ENCODE measurements around the gene TMEM178B.

Gene TMEM178B

GRCh38 chr7:141221007-141221612 is 147.2 kb downstream of the TMEM178B start:
- DNase-seq (ENCODE audit: low read depth), result no peak

GRCh38 chr7:141225916-141226618 is 152.2 kb downstream of the TMEM178B start:
- DNase-seq (ENCODE audit: low read depth), result no peak

- DNase-seq (ENCODE audit: low read depth), result no peak
These were observed 153.6 kb downstream of the TMEM178B start for GRCh38 chr7:141227454-141227853.

GRCh38 chr7:141228482-141228881 is 154.6 kb downstream of the TMEM178B start:
- no peak for DNase-seq (ENCODE audit: low read depth)

GRCh38 chr7:141231018-141231792 is 157.3 kb downstream of the TMEM178B start:
- DNase-seq (ENCODE audit: low read depth), result no peak

GRCh38 chr7:141232286-141233051 is 158.6 kb downstream of the TMEM178B start:
- DNase-seq (ENCODE audit: low read depth), result no peak

GRCh38 chr7:141234335-141235105 is 160.7 kb downstream of the TMEM178B start:
- DNase-seq (ENCODE audit: low read depth), result no peak

- no peak for DNase-seq (ENCODE audit: low read depth)
These were observed 161.8 kb downstream of the TMEM178B start for GRCh38 chr7:141235656-141236055.

GRCh38 chr7:141238596-141239243 is 164.9 kb downstream of the TMEM178B start:
- DNase-seq (ENCODE audit: low read depth), result no peak

- no peak for DNase-seq (ENCODE audit: low read depth)
These were observed 165.8 kb downstream of the TMEM178B start for GRCh38 chr7:141239661-141240060.

- DNase-seq (ENCODE audit: low read depth), result no peak
These were observed 168.7 kb downstream of the TMEM178B start for GRCh38 chr7:141242568-141242967.

- no peak for DNase-seq (ENCODE audit: low read depth)
These were observed 169.5 kb downstream of the TMEM178B start for GRCh38 chr7:141243368-141243767.

- DNase-seq (ENCODE audit: low read depth), result no peak
These were observed 170.6 kb downstream of the TMEM178B start for GRCh38 chr7:141244435-141244834.

GRCh38 chr7:141246426-141246825 is 172.6 kb downstream of the TMEM178B start:
- no peak for DNase-seq (ENCODE audit: low read depth)

- DNase-seq (ENCODE audit: low read depth), result no peak
These were observed 177.3 kb downstream of the TMEM178B start for GRCh38 chr7:141251180-141251579.

GRCh38 chr7:141251957-141252356 is 178.1 kb downstream of the TMEM178B start:
- DNase-seq (ENCODE audit: low read depth), result no peak

- DNase-seq (ENCODE audit: low read depth), result no peak
These were observed 183.7 kb downstream of the TMEM178B start for GRCh38 chr7:141257597-141257996.

GRCh38 chr7:141258559-141258958 is 184.7 kb downstream of the TMEM178B start:
- no peak for DNase-seq (ENCODE audit: low read depth)

GRCh38 chr7:141262101-141263090 is 188.5 kb downstream of the TMEM178B start:
- no peak for DNase-seq (ENCODE audit: low read depth)

GRCh38 chr7:141263508-141263907 is 189.6 kb downstream of the TMEM178B start:
- no peak for DNase-seq (ENCODE audit: low read depth)
